GM19397 (cell line): ENCODE measurements around the gene CHCHD3.

ENCODE experiments used
- ATAC-seq: cut with Tn5 transposase; IDR thresholded peaks from one replicate; pipeline ENCODE4 v1.9.1; 2021; ENCODE audit warnings: mild to moderate bottlenecking, moderate library complexity; ENCODE audit not compliant: unreplicated experiment

The CHCHD3 gene

DNA sequence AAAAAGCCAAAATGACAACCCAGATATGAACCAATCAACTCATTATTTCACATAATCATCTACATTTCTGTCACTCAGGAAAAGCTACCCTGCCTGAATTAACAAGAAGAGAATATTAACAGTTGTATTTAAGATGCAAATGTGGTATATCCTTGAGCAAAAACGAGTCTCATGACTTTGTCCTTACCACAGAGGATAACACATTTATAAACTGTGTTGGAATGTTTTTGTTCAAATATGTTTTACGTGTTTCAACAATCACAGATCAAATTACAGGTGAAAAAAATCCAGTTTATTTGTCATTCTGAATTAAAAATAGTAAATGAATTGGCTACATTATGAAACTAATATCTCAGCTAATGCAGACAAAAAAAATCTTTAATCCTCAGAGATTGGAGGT lies 34.6 kb downstream of the CHCHD3 start:
- no peak for ATAC-seq

DNA sequence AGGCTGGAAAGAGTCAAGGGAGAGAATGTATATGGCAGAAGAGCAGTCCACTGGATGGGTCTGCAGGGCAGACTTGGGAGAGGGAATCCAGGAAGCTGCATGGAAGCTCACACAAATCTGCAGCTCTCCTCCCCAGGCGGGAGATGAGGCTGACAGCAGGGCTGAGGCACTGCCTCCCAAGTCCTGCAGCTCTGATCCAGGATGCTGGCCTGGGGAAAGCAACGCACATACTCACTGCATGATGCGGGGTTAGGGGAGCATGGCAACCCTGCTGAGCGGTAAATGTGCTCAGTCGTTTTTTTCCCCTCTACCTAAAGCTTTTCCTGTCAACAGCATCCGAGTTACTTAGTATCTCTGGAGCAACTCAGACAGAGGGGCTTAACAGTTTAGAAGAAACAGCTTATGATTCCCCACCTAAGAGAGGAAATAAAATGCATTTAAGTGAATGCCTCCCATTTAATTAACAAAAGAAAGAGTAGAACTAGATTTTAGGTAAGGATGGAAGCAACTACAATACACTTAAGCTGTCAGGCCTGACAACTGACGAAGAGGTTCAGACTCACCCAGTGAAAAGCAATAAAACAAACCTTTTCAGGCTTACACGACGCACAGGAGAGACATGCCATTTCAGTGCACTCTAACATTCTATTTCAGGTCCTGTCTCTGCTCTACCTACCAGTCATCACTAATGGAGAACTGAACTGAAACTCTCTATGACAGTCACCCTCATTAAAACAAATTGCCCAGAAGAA lies 37.0 kb downstream of the CHCHD3 start:
- no peak for ATAC-seq

DNA sequence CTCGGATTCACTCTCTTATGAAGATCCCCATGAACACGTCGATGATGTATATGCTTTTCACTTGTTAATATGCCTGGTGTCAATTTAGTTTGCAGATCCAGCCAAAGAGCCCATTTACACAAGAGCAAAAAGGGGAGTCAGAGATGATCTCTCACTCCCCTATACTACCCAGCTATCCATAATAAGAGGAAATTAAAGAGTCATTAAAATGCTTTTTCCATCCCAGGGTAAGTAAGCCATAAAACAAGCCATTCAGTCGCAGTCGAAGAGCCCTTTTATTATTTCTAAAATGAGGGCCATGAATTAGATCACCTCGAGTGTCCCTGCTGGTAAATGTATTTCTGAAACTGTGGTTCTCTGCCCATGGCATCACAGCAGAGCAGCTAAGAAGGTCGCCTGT lies 41.2 kb downstream of the CHCHD3 start:
- ATAC-seq: no peak

DNA sequence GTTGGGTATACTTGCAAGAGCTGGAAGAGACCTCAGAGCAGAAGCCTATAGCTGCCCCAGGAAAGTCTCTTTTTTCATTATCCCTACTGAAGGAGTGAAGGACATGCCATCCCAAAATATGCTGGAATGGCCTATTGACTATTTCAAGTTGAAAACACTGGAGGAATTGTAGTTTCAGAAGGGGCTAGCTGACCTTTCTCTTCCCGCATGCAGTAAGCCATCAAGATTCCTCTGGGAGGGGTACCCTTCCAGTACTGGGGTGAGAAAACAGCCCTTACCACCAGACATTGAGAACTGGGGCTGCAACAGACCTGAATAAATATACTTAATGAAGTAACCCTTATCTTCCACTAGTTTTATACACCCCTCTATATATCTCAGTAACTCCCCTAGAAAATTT lies 41.7 kb downstream of the CHCHD3 start:
- ATAC-seq: no peak

DNA sequence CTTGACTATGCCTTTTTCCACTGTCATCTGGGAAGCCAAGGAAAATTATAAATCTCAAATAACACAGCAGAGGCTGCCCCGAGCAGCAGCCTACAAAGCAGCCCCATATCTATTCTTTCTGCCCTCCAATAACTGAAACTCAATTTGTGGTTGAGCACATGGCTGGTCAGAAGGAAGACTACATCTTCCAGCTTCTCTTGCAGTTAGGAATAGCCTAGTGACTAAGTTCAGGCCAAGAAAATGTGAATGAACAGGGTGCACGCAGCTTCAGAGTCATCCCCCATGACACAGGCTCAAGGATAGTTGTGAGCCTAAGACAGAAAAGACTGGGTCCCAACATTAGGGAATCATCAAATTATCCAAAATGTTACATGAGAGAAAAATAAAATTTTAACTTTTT lies 42.3 kb downstream of the CHCHD3 start:
- ATAC-seq: no peak

DNA sequence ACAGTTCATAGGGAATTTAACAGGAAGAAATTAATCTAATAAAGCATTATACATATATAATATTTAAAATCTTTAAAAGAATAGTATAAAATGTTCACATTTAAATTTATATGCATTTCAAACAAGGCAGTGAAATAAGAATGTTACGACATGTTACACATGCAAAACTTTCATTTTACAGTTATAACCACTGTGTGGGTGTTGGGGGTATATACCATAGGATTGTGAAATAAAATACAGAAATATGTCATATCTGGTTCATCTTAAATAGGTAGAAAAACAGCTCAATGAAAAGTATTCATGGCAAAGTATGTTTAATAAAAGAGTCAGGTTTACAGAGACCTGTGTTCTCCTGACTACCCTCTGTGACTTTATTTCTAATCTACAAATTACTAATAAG lies 45.6 kb downstream of the CHCHD3 start:
- no peak for ATAC-seq

DNA sequence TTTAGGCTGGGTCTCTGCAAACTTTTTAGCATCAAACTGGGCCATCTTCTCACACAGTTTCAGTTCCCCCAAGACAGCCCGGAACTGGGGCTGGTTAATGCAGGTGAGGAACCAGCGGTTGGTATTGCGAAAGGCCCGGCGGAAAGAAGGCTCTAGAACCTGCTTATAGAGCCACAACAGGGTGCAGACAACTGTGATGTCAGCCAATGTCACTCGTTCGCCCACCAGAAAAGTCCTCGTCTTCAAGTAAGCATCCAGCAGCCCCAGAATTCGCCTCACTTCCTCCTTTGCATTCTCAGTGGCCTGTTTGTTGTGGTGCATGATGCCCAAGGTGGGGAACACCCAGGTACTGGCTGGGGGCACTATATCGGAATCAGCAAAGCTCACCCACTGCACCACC lies 46.6 kb downstream of the CHCHD3 start:
- peak; percentile 91 for ATAC-seq

DNA sequence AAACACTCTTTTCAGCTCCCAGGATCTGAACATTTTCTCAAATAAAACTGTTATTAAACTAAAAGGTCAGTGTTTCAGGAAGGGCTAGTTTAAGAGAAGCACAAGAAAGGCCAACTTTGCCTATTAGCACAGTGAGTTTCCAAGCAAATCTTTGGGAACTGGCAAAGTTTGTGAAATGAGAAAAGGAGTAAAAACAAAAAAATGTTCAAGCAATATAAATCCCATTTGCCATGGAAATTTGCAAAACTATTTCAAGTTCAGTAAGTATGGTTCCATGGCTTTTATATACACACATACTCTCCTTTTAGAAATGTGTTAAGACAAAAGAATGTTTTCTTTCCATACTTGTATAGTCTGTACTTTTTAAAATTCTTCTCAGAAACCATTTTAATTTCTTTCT lies 51.5 kb downstream of the CHCHD3 start:
- no peak for ATAC-seq

DNA sequence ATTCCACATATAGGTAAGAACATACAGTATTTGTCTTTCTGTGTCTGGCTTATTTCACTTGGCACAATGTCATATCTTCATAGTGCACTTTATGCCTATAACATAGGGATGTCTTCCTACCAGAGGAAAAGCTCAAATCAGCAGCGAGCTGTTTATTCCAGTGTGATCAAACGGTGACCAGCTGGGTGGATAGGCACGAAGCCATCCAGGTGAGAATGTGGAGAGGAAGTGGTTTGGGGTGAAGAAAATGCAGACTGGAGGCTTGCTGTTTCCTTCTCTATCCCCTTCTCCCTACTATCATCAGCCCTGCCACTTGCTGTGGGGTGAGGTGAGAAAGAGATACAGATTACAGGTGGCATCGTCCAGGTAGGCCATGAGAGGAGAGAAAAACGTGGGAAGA lies 52.4 kb downstream of the CHCHD3 start:
- no peak for ATAC-seq

DNA sequence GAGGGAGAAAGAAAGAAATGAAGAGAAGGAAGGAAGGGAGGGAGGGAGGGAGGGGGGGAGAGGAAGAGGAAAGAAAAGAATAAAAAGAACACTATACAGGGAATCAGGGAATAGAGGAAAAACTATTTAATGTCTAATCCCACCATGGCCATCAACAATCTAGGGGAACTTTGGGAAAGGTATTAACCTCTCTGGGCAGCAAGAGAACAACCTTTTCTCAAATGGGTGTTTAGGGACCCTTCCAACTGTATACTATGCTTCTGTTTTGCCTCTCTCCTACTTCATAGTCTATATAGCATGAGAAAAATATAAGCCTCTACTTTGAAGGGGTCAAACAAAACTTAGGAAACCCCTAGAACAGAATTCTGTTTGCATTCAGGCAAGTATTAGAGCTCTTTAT lies 54.5 kb downstream of the CHCHD3 start:
- no peak for ATAC-seq

DNA sequence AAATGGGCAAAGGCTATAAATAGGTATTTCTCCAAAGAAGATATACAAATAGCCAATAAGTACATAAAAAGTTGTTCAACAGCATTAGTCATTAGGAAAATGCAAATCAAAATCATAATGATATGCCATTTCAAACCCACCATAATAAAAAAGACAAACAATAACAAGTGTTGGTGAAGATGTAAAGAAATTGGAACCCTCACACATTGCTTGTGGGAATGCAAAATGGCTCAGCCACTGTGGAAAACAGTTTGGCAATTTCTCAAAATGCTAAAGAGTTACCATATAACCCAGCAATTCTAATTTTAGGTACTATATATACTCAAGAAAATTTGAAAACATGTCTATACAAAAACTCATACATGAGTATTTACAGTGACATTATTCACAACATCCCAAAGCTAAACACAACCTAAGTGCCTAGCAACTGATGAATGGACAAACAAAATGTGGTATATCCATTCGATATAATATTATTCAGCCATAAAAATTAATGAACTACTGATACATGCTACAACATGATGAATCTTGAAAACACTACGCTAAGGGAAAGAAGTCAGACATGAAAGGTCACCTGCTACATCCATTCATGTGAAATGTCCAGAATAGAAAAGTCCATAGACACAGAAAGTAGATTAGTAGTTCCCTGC lies 55.6 kb downstream of the CHCHD3 start:
- ATAC-seq: no peak

DNA sequence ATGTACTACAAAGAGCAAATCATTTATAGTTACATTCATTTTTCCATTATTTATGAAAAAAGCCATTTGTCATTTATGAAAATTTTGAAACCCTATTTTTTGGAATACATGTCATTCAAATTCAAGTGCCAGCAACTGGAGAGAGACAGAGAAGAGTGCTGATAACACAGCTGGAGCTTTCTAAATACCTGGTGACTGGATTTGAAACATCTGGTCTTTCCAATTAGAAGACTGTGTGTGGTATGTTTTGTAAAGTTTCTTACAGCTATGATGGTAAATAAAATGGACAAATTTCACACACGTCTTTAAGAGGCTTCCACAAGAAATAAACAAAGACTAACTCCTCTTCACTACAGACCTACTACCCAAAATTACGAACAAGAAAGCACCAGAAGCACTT lies 56.8 kb downstream of the CHCHD3 start:
- no peak for ATAC-seq

DNA sequence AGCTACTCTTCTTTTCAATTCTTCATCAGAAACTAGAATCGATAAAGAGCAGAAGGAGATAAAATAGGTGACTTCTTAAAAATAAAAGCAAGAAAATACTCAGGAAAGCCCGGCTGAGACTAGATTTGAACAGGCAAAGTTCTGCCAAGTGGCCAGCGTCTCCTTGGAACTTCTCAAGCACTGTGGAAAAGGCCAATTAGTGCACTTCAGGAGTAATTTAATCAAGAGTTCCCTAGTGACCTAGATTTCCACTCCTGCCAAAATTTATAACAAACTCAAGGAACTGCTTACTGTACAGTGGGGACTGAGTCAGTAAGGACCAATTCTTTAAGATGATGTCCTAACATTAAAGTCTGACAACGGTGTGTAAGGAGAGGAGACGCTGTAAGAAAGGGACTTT lies 57.3 kb downstream of the CHCHD3 start:
- no peak for ATAC-seq

DNA sequence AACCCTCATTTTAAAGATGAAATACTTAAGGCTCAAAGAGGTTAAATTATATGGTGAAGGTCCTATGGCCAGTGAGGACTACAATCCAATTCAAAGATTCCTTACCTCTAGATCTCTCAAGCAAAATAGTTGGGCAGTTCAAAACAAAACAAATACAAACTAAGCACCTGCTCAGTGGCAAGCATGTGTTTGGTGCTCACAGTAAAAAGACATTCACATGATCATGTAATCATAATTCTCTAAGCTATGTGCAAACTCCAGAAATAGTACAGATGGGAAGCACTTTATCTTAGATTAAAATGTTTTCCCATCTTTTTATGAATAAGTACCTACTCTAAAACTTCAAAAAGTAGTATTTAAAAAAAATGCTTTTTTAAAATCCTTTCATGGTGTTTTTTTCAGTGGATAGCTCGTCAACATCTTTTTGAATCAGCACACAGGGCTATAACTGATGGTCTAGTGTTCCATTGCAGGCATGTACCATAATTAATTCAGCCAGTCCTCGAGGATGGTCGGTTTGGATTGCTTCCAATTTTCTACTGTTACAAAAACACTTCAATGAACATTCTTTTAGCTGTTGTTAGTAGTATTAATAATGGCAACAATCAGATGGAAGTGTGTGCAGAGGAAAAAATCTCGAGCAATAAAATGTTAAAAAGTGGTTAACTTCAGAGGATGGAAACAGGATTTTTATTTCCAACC lies 58.4 kb downstream of the CHCHD3 start:
- no peak for ATAC-seq

DNA sequence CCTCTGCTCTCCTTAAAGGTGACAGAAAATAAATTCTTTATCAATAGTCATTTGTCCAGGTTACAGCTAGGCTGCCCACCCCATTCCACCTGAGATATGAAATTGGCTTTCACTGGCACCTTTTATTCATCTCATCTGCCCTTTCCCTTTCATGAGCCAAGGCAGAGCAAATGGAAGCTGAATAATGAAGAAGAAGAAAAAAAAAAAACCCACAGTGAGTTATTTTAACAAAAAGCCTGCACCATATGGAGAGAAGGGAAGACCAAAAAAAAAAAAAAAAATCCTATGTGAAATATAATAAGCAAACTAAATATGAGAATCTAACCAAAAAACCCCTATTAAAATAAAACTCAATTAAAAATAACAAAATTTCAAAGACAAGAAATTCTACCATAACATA lies 59.2 kb downstream of the CHCHD3 start:
- ATAC-seq: no peak

DNA sequence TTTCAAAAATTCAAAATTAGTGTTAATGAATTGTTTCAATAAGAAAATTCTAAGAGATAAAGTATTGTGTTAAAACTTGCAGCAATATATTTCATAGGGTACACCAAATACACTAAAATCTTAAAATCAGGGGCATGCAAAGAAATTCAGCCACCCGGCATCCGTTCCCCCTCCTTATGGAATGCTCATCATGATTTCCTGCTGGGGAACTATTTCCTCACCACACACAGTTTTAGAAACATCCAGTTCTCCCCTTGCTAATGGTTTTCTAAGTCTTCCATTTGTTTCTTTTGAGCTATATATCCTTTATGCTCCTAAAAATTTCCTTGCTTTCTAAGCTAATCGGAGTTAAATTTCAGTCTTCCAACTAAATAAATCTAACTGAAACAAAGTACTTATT lies 60.7 kb downstream of the CHCHD3 start:
- no peak for ATAC-seq

DNA sequence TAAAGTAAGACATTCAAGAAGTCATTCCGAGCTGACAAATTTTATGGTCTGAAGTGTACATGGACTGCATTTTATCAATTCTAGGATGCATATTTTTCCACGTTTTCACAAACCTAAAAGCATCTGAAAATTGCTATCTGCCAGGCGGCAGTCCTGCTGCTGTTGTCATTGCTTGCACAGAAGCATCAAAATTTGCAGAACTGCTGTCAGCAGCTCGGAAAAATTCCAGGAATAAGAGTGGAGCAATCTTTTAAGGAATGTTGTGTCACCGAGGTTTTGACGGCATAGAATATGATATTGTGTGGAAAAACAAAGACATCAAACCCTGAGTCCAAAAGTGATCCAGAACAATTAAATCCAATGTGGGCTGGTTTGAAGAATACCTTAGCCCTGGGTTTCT lies 61.4 kb downstream of the CHCHD3 start:
- no peak for ATAC-seq

DNA sequence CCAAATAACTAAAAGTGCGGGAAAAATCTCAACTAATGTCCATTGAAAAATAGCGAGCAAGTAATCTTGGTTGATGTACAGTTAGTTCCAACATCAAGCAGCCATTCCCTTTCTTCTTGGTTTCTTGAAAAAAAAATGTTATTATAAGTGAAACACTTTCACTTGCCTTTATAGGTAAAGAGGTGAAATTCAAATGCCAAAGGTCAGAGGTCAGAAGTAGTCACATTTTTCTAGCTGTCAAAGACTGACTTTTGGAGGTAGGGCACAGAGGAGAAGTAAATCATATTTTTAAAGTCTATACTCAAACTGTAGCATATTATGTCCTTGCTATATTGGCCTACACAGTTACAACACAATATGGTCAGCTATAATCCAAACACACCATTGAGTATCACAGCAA lies 62.3 kb downstream of the CHCHD3 start:
- no peak for ATAC-seq

DNA sequence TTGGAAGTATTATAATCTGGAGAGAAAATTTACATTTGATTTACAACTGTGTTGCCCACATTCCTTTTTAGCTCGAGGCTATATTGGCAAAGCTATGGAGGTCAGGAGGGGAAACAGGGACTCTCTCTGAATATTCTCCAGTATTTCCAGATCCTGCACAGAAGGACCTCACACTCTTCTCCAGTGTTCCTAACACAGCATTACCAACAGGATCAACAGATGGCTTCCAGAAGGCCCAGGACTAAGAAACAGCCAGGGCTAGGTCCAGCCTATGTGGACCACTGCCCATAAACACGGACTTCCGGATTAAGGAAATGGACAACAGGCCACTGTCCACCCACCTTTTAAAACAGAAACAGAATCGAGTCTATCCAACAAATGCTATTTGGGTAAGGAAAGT lies 65.3 kb downstream of the CHCHD3 start:
- no peak for ATAC-seq

DNA sequence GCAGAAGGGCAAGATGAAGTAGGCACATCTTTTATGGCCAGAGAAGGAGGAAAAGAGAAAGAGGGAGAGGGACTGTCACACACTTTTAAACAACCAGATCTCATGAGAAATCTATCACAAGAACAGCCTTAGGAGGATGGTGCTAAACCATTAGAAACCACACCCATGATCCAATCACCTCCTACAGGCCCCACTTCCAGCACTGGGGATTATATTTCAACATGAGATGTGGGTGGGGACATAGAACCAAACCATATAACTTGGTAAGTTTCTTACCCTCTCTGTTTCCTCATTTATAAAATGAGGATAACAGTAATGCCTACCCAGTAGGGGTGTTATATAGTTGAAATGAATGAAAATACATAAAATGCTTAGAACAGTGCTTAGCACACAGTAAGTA lies 66.0 kb downstream of the CHCHD3 start:
- no peak for ATAC-seq

DNA sequence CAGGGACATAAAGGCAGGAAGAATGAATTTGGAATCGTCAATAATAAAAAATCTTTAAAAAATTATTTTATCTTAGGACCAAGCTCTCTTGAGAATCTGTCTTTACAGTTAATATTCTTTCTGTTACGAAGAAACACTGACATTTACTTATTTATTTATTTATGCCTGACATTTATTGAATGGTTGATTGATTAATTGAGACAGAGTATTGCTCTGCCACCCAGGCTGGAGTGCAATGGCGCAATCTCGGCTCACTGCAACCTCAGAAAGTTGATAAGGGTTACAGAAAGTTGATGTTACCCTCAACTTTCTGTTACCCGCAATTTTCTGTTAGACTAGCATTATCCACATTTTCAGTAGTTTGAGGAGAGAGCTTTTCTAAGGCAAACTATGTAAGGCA lies 70.1 kb downstream of the CHCHD3 start:
- ATAC-seq: no peak
